Stimulated activated CD4-positive, alpha-beta T cell treated with anti-CD3 and anti-CD28 coated beads, Interleukin-1b, Interleukin-23, amount 100 ng/mL, for 1 hour (primary cell): ENCODE measurements around the gene STXBP6.
"Not testable (repeated sequence)": the region's sequence is repeated elsewhere in the genome, so short reads cannot be mapped to it uniquely, and the experiment has no call there.

ENCODE experiments used
- DNase-seq, 2 donors: peaks; one replicate each; pipeline ENCODE4 v3.0.0-alpha.2; 2020; ENCODE audit warnings: low read depth in 2 of 2

STXBP6 gene

DNA sequence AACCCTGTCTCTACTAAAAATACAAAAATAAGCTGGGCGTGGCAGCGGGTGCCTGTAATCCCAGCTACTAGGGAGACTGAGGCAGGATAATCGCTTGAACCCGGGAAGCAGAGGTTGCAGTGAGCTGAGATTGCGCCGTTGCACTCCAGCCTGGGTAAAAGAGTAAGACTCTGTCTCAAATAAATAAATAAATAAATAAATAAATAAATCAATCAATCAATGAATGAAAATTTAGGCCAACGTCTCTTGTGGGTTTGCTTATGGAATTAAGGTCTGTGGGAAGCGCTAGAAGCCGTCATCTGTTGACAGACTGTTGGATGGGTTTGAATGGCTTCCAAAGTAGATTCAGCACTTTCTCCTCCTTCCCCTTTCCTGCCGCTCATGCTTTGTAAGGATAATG is 246.5 kb downstream of the STXBP6 start:
- DNase-seq: not testable (repeated sequence)

DNA sequence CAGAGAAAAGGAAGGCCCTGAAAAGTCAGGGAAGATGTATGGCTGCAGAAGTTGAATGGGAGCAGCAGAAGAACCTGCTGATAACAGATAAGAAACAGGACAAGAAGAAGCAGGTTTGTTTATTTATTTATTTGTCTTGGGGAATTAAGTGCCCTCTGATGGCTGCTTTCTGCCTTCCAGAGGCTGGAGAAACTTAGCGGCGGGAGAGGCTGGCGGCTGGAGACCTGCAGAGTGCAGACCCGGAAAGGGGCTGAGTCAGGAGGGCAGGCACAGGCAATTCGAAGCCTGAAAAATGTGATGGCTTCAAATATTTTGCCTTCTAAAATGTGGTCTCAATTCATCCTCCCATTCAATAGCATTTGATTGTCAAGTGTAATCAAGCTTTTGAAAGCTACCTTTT is 247.7 kb downstream of the STXBP6 start:
- no peak for DNase-seq

DNA sequence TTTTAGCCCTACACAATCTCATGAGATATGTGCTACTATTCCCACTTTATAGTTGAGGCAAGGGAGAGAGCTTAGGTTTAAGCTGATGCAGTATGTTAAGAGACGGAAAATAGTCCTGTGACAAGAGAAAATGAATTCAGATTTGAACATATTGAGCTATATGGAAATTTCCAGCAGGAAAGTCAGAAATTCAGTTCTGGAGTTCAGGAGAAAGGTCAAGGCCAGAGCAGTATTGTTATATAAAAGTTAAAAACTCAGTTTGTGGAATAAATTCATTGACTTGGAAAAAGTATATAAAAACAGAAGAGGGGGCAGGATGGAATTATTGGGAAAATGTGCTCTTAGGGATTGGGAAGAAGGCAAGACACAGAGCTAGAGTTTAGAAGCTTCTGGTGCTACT is 248.9 kb downstream of the STXBP6 start:
- no peak for DNase-seq

DNA sequence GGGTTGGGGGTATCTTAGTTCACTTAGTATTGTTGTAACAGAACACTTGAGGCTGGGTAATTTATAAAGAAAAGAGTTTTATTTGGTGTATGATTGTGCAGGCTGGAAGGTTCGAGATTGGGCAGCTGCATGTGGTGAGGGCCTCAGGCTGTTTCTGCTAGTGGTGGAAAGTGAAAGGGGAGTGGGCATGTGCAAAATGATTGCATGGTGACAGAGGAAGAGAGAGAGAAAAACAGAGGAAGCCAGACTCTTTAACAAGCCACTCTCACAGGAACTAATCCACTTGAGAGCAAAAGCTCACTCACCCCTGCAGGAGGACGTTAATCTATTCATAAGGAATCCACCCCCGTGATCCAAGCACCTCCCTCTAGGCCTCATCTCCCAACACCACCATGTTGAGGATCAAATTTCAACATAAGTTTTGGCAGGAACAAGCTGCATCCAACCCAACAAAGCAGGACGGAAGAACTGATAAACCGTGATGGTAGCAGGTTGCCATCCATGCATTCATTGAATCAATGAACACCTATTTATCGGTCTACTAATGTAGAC is 251.0 kb downstream of the STXBP6 start:
- no peak for DNase-seq

DNA sequence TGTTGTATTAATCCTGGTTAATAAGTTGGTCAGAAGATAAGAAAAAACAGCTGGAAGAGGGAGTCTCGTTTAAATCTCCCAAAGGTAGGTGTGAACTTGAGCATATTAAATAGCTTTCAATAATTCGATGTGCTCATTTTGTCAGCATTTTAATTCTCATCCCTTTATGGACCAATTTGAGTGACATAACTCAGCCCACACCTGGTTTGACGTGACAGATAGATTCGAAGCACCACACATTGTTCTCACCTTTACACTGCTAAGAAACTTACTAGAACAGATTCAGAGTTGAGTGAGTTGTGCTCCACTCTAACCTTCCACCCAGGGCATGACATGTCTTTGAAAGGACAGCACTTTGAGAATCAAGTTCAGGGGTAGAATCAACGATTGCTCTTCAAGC is 254.5 kb downstream of the STXBP6 start:
- no peak for DNase-seq

DNA sequence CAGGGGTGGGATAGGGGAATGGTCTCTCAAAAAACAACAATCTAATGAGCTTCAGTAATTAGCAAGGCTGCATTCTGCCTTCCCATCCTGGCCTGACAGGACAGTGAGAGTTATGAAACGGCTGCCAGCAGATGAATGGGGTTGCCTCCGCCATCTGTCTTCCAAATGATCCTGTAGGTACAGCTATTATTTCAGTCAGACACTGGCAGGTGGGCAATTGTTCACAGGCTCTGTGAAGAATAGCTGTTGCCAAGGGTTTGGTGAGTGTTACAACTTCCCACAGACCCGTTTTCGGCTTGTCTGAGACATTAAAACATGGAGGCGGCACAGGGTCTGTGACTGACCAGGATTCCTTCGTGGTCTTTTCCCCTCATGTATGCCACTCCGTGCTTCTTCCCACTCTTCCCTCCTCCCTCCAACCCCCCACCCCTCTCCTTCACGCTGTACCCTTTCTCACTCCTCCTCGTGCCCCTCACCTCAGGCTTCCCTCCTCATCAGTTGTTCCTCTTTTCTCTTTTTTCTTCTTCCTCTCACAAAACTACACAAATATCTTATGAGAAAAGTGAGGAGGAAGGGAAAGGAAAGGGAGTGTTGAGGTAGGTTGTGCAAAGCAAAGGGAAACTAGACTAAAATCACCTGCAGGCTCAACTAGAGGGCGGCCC is 255.2 kb downstream of the STXBP6 start:
- no peak for DNase-seq

DNA sequence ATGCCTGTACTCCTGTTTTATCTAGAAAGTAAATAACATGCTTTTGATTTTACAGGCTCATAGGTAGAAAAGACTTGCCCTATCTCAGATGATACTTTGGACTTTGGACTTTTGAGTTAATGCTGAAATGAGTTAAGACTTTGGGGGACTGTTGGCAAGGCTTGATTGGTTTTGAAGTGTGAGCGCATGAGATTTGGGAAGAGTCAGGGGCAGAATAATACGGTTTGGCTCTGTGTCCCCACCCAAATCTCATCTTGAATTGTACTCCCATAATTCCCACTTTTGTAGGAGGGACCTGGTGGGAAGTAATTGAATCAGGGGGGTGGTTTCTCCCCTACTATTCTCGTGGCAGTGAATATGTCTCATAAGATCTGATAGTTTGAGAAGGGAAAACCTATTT is 259.8 kb downstream of the STXBP6 start:
- no peak for DNase-seq

DNA sequence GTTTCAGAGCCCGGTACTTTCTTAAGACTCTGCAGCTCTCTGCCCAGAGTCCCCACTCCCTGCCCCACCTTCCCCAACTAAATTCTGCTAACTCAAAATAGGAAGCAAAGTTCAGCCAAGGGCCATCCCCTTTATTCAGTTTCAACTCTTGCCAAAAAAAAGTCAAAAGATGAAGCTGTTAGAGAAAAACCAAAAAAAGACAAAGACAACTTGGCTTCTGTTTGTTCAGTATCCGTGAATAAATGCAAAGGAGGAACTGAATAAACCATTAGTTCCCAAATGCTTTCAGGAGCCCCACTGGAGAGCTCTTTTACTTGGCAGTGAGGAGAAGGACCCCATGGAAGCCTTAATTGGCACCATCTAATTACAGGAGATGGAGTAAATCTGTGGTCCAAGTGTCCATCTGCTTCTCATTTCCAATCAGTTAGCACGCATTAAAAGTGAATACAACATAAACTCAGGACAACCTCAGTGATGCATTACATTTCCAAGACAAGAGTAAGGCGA is 260.5 kb downstream of the STXBP6 start:
- no peak for DNase-seq

DNA sequence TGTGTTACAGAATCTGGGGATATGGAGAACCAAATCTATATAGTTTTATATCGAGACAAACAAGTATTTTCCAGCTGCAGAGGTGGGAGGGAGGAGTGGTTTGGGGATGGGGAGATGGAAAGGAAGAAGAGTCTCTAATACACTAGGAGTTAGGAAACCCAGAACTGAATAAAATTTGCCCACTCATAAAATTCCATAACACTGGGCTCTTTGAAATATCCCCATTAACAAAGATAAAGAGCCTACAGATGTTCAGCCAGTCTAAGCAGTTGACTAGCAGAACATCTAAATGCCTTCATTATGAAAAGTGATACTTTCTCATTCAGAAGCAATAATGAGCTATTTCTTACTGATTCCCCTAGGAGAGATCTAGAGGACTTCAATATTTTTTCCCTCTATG is 264.2 kb downstream of the STXBP6 start:
- no peak for DNase-seq

DNA sequence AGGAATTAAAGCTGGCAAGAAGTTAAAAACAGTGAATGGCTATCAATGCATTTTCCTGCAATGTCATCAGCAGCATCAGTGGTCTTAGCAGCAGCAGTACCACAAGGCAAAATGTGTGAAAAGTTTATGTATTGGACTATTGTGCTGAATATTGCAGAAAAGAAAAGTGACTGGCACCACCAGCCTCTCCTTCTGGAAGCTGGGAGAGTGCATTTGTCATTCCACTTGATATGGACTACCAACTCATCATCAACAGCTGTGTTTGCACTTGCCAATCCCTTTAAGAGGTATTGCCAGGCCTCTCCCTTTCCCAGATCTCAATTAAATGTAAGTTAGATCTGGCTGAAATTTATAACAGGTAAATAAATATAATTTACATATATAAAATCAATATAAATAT is 265.0 kb downstream of the STXBP6 start:
- no peak for DNase-seq

DNA sequence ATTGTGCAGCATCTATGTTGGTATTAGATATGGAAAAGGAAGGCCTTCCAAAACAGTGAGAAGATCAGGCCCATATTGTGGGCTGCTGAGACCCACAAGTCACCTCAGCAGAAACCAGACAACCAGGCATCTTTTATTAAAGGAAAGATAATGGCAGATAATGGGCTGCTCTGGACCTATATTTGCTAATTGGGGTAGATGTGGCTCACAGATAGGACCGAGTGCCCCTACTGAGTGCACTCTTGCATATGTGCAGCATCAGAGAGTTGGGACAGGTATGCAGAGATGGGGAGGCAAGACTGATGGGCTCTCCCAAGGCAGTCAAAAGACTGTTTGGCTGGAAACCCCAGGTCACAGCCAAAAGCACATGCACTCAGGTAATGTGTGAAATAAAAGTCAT is 266.2 kb downstream of the STXBP6 start:
- no peak for DNase-seq

DNA sequence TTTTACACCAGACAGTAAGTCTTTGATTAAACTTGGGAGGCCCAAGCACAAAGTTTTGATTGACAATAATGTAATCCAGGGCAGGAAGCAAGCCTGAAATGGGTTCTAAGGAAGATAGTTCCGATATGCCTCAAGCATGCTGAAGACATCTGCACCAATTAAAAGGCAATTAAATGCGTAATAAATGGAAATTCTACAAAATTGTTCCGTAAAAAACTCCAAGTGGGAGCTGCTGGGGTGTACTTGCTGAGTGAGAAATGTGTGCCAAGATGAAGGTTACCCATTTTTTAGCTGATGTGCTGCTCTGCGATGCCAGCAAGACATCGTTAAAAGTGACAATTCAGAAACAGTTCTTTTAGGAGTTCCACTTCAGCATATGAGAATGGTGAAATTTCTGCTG is 269.7 kb downstream of the STXBP6 start:
- DNase-seq: no peak

DNA sequence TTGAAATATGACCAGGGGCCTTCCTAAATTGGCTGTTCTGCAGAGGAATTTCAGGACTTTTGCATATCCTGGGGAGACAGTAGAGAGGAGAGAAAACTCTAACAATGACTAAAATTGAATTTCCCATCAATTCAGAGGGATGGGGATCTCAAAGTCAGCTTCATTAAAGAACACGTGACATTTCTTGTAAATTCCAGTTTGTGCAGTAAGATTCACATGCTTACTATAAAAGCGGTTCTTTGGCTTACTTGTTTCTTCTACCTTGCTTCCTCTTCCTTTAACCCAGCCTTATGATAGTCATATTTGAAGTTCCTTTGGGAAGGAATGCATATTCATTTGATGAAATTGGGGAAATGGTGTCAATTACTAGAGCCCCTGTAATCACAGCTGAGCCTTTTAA is 272.3 kb downstream of the STXBP6 start:
- DNase-seq: no peak

DNA sequence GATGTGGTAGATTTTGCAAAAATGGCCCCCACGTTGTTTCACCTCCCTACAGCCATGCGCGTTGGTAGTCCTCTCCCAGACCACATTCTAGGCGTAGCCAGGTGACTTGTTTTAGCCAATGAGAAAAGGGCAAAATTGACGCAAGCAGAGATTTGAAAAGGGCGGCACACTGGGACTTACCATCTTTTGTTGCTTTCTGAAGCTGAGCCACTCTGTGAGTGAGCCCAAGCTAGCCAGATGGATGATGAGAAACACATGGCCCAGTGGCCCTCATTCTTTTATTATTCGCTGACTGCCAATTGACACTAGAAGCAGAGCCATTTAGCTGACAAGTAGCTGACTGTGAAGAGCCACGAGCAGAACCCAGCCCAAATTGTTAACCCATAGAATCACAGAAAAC is 274.0 kb downstream of the STXBP6 start:
- no peak for DNase-seq

DNA sequence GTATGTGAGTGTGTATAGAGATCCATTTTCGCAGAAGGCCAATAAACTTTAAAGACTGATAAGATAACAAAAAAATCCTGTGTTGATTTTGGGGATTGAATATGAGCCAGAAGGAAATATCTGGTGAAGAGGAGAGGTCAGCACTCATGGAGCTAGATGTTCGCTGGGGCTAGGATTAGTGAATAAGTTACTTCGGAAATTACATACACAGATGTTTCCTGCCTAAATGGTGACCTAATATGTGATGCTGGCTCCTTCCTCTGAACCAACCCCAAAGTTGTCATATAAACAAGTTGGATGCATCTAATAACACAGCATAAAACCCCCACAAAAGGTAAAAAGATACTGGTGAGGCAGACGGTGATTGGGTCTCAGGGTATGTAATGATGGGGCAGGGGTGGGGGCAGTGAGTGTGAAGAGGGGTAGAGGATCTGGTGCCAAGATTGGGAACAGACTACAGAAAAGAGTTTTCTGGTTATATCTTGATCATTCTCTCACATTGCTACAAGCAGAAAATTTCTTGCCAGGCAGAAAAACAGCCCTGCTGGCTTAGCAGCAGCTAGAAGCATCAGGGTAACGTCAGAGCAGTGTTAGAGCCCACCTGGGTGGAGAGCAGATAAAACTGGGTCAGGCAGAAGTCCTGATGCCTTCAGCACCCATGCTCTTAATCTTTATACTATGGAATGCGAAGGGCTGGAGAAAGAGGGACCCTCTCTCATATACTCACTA is 275.6 kb downstream of the STXBP6 start:
- DNase-seq: no peak

DNA sequence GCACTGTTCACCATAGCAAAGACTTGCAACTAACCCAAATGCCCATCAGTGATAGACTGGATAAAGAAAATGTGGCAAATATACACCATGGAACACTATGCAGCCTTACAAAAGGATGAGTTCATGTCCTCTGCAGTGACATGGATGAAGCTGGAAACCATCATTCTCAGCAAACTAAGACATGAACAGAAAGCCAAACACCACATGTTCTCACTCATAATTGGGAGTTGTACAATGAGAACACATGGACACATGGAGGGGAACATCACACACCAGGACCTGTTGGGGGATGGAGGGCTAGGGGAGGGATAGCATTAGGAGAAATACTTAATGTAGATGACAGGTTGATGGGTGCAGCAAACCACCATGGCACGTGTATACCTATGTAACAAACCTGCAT is 276.4 kb downstream of the STXBP6 start:
- not testable (repeated sequence) for DNase-seq

DNA sequence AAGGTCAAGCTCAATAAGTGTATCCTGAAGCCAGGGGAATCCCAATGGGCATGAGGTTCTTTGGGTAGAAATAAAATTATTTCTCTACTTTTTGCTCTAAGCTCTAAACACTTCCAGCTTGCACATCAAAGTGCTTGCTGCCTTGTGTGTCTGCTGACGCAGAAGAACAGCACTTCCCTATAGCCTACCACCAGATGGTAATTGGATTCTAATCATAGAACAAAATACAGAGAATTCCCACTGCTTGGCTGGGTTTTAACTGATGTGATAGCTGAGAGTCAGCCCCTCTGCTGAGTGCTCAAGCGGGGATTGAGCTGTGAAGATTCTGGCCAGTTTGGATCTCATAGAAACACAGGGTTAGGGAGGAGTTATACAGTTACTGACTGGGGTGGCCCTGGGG is 283.5 kb downstream of the STXBP6 start:
- no peak for DNase-seq

DNA sequence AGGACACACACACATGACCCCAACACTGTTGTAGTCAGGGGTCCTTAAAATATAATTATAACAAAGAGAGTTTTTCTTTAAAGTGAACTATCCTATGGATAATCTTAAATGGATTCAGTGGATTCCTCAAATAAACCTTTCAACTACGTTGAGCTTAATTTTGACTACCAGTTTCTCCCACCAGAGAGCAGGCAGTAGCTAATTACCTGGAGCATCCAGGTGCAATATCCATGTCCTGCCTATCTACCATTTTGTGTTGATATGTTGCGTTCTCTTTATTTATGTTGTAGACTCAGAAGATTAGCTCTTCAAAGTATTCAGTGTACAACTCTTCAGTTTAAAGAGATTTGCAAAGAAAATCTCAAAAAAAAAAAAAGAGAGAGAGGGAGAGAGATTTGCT is 288.8 kb downstream of the STXBP6 start:
- DNase-seq: no peak
